Small intestine (tissue), 16 donors: Measurements from ENCODE around the gene POLD4. TPM values are rescaled to one million over a fixed set of nuclear protein-coding genes. Genes with fewer than 3 reads are reported as not detected.
"Not testable (repeated sequence)": the region's sequence is repeated elsewhere in the genome, so short reads cannot be mapped to it uniquely, and the experiment has no call there.

ENCODE experiments used
- DNase-seq, 2 donors: peaks; one replicate each; pipeline versions ENCODE4 v3.0.0 to v3.0.0-alpha.2; 2013
- FAIRE-seq: peaks from 2 replicates; lab custom pipeline; 2012; peaks lifted over from hg19 to GRCh38; lab: Jason Lieb, UNC
- H3K27ac ChIP-seq, 3 donors: one replicate each; pipeline ENCODE4 v1.5.1; 2013; ENCODE audit warnings: low read length in 2 of 3, mild to moderate bottlenecking in 2 of 3, control low read depth in 1 of 3, inconsistent platforms in 1 of 3, low read depth in 1 of 3, moderate library complexity in 1 of 3
- H3K27me3 ChIP-seq, 3 donors: one replicate each; pipeline ENCODE4 v1.6.1; 2013; ENCODE audit warnings: low read length in 3 of 3, inconsistent platforms in 1 of 3; ENCODE audit not compliant: control insufficient read depth in 3 of 3, insufficient read depth in 3 of 3
- H3K36me3 ChIP-seq, 3 donors: one replicate each; pipeline ENCODE4 v1.6.1; 2013; ENCODE audit warnings: low read length in 3 of 3, inconsistent platforms in 1 of 3, low read depth in 1 of 3, mild to moderate bottlenecking in 1 of 3, moderate library complexity in 1 of 3; ENCODE audit not compliant: control insufficient read depth in 3 of 3, insufficient read depth in 2 of 3
- H3K4me1 ChIP-seq, 3 donors: one replicate each; pipeline ENCODE4 v1.6.1; 2013; ENCODE audit warnings: low read length in 2 of 3, inconsistent platforms in 1 of 3, low read depth in 1 of 3, mild to moderate bottlenecking in 1 of 3, moderate library complexity in 1 of 3; ENCODE audit not compliant: control insufficient read depth in 3 of 3, insufficient read depth in 2 of 3
- H3K4me3 ChIP-seq, 3 donors: one replicate each; pipeline ENCODE4 v1.5.1; 2013; ENCODE audit warnings: low read length in 3 of 3, control low read depth in 1 of 3, inconsistent platforms in 1 of 3, low read depth in 1 of 3, mild to moderate bottlenecking in 1 of 3, moderate library complexity in 1 of 3
- H3K9me3 ChIP-seq, 2 donors: one replicate each; pipeline ENCODE4 v1.6.1; 2013; ENCODE audit warnings: low read depth in 1 of 2, low read length in 1 of 2; ENCODE audit not compliant: control insufficient read depth in 2 of 2, insufficient read depth in 1 of 2
- WGBS, 3 donors: extraction: QIAGEN DNeasy Blood & Tissue Kit; methylation state at CpG; one replicate each; pipeline ENCODE4 v1.1.7; 2013; 5-methylcytosine and 5-hydroxymethylcytosine counted together
- long read RNA-seq, 10 donors: transcript quantifications; one replicate each; lab custom pipeline, GENCODE V29; 2026
- polyA plus RNA-seq, 4 donors: library from polyadenylated mRNA; stranded (reverse) in 3 of 4; unstranded in 1 of 4; fragments of 200-250 nt in 3 of 4; fragments of 120-200 nt in 1 of 4; gene quantifications; one replicate each; pipeline versions ENCODE4 v1.2.1 to v1.2.3, GENCODE V29; 2013
- donor health status: healthy with polysubstance abuse.
- donor health status: control.
- donor health status: control.
- donor health status: Bipolar disorder and iron deficiency.
- donor health status: healthy.

POLD4 gene
- 100 to 1,000 TPM; 137 to 492 (median 310) TPM for polyA plus RNA-seq
- long read RNA-seq, donor 1, transcript POLD4-201 (4 exons, 918 nt), result major isoform, 35 of 88 reads
- long read RNA-seq, donor 1, transcript POLD4-205 (4 exons, 1,486 nt), result minor isoform, 29 of 88 reads
- long read RNA-seq, donor 1, transcript POLD4-207 (4 exons, 584 nt), result minor isoform, 8 of 88 reads
- long read RNA-seq, donor 1, transcript POLD4-209 (2 exons, 860 nt), result minor isoform, 10 of 88 reads
- long read RNA-seq, donor 1, partial matches to known transcripts, result 0 of 88 reads
- long read RNA-seq, donor 1, other reads (novel, unspliced or antisense), result 0 of 88 reads
- long read RNA-seq, donor 2, transcript POLD4-201 (4 exons, 918 nt), result major isoform, 10 of 32 reads
- long read RNA-seq, donor 2, transcript POLD4-209 (2 exons, 860 nt), result minor isoform, 7 of 32 reads
- long read RNA-seq, donor 2, transcript POLD4-205 (4 exons, 1,486 nt), result minor isoform, 6 of 32 reads
- long read RNA-seq, donor 2, partial matches to known transcripts, result 5 of 32 reads
- long read RNA-seq, donor 2, other reads (novel, unspliced or antisense), result 0 of 32 reads
- long read RNA-seq, donor 3, transcript POLD4-205 (4 exons, 1,486 nt), result minor isoform, 18 of 53 reads
- long read RNA-seq, donor 3, transcript POLD4-201 (4 exons, 918 nt), result major isoform, 26 of 53 reads
- long read RNA-seq, donor 3, partial matches to known transcripts, result 0 of 53 reads
- long read RNA-seq, donor 3, other reads (novel, unspliced or antisense), result 0 of 53 reads
- long read RNA-seq, donor 4, result 0 reads
- long read RNA-seq, donor 5, transcript POLD4-201 (4 exons, 918 nt), result major isoform, 10 of 28 reads
- long read RNA-seq, donor 5, transcript POLD4-205 (4 exons, 1,486 nt), result minor isoform, 5 of 28 reads
- long read RNA-seq, donor 5, partial matches to known transcripts, result 5 of 28 reads
- long read RNA-seq, donor 5, other reads (novel, unspliced or antisense), result 0 of 28 reads
- long read RNA-seq, donor 6, transcript POLD4-209 (2 exons, 860 nt), result minor isoform, 6 of 59 reads
- long read RNA-seq, donor 6, transcript POLD4-201 (4 exons, 918 nt), result minor isoform, 21 of 59 reads
- long read RNA-seq, donor 6, transcript POLD4-205 (4 exons, 1,486 nt), result major isoform, 26 of 59 reads
- long read RNA-seq, donor 6, partial matches to known transcripts, result 0 of 59 reads
- long read RNA-seq, donor 6, other reads (novel, unspliced or antisense), result 0 of 59 reads
- long read RNA-seq, donor 7, result 0 reads
- long read RNA-seq, donor 8, partial matches to known transcripts, result 0 of 2 reads
- long read RNA-seq, donor 8, other reads (novel, unspliced or antisense), result 0 of 2 reads
- long read RNA-seq, donor 9, transcript POLD4-201 (4 exons, 918 nt), result major isoform, 8 of 15 reads
- long read RNA-seq, donor 9, partial matches to known transcripts, result 0 of 15 reads
- long read RNA-seq, donor 9, other reads (novel, unspliced or antisense), result 0 of 15 reads
- long read RNA-seq, donor 10, transcript POLD4-201 (4 exons, 918 nt), result major isoform, 16 of 36 reads
- long read RNA-seq, donor 10, transcript POLD4-205 (4 exons, 1,486 nt), result minor isoform, 10 of 36 reads
- long read RNA-seq, donor 10, partial matches to known transcripts, result 0 of 36 reads
- long read RNA-seq, donor 10, other reads (novel, unspliced or antisense), result 0 of 36 reads

DNA sequence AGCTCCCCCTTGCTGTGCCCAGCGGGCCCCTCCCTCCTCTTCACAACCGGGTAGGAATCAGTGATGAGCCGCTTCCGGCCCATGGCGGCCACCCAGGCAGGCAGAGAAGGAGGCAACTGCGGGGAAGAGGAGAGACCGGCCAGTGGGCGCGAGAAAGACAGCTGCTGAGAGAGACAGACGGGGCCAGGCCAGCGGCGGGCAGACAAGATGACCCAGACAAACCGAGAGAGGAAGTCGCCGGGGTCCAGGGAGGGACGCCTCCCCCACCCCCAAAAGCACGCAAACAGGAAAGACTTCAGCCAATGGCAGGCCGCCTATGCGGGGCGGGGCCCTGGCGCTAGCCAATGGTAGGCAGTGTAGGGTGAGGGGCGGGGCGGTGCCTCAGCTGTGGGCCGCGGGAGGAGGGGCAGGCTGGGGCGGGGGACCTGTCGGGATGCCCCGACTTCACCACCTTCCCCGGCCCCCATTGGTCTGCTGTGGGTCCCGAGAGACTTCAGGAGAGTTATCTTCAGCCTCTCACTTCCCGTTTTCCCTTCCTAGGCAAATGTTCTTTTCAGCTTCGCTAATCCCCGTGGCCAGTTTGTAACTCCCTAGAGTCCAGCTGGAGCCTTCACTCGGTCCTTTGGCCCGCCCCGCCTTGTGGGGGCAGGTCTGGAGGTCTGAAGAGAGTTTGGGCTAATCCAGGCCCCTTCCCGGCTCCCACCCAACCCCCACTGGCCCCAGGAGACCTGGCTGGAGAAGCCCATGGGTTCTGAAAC lies at the start of gene POLD4:
Gene POLD4, minus strand, starts transcription at position 230 of the 758 bp plus-strand sequence. Its CDS starts 147 bp downstream, at position 83.
- Histone ChIP-seq H3K4me1 (peaks cover 4 to 66% (median 5%) of the 10 kb centered on the region in 3 donors), H3K27ac (peak within 1 kb of the TSS; percentile 99), H3K4me3 (peak within 1 kb of the TSS; percentile 62 to 87 (median 72)), H3K27me3 (no peaks in the 10 kb centered on the region), H3K36me3 (peaks cover 0 to 21% (median 0%) of the 10 kb centered on the region in 3 donors), H3K9me3 (no peaks in the 10 kb centered on the region)
- DNase-seq, result peak; percentile 96 to 98
- WGBS, 3 donors, result 0 to 1% (median 0%) methylated on average over 34 to 37 of the region's 37 CpGs
- FAIRE-seq, result no peak

DNA sequence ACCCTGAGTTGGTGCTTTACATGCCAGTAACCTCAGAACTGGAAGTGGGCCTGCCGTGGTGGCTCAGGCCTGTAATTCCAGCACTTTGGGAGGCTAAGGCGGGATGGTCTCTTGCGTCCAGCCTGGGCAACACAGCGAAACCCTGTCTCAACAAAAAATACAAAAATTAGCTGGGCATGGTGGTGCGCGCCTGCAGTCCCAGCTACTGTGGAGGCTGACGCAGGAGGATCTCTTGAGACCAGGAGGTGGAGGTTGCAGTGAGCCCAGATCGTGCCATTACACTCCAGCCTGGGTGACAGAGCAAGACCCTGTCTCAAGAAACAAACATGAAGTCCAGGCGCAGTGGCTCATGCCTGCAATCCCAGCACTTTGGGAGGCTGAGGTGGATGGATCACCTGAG lies 49.7 kb upstream of the POLD4 start:
- 91 to 94% (median 92%) methylated on average over 9 of the region's 9 CpGs for WGBS, 3 donors
- H3K36me3 ChIP-seq, result peaks cover 4 to 28% (median 12%) of the 10 kb centered on the region in 3 donors
- not testable (repeated sequence) for DNase-seq, H3K27me3 ChIP-seq, H3K4me3 ChIP-seq, FAIRE-seq, H3K9me3 ChIP-seq
- H3K4me1 ChIP-seq, result peaks cover 3 to 32% (median 4%) of the 10 kb centered on the region in 3 donors
- peak overlapping the region in 1 of 3 donors; percentile 98 for H3K27ac ChIP-seq

DNA sequence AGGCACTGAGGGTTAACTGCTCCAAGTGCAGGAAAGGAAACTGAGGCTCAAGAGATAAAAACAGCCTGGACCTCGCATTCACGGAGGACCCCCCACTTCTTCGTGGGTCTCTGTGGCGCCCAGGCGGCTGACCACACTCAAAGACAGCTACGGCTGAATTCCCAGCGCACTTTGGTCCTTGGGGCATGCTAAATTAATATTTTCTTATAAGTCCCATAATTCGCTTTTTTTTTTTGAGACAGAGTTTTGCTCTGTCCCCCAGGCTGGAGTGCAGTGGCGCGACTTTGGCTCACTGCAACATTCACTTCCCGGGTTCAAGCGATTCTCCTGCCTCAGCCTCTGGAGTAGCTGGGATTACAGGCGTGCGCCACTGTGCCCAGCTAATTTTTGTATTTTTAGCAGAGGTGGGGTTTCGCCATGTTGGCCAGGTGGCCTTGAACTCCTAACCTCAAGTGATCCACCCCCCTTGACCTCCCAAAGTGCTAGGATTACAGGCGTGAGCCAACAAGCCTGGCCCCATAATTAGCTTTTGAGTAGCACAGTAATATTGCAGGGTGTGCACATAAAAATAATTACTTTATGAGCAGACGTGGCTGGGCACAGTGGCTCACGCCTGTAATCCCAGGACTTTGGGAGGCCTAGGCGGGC lies 49.0 kb upstream of the POLD4 start:
- not testable (repeated sequence) for H3K27me3 ChIP-seq, FAIRE-seq, H3K9me3 ChIP-seq
- Histone ChIP-seq H3K4me3 (peak overlapping the region in 2 of 3 donors; percentile 32 to 40), H3K27ac (peak overlapping the region; percentile 78 to 98 (median 86)), H3K4me1 (peaks cover 3 to 32% (median 4%) of the 10 kb centered on the region in 3 donors), H3K36me3 (peaks cover 10 to 36% (median 19%) of the 10 kb centered on the region in 3 donors)
- 16 to 42% (median 24%) methylated on average over 19 of the region's 19 CpGs for WGBS, 3 donors
- DNase-seq, result peak in 1 of 2 donors; percentile 47

DNA sequence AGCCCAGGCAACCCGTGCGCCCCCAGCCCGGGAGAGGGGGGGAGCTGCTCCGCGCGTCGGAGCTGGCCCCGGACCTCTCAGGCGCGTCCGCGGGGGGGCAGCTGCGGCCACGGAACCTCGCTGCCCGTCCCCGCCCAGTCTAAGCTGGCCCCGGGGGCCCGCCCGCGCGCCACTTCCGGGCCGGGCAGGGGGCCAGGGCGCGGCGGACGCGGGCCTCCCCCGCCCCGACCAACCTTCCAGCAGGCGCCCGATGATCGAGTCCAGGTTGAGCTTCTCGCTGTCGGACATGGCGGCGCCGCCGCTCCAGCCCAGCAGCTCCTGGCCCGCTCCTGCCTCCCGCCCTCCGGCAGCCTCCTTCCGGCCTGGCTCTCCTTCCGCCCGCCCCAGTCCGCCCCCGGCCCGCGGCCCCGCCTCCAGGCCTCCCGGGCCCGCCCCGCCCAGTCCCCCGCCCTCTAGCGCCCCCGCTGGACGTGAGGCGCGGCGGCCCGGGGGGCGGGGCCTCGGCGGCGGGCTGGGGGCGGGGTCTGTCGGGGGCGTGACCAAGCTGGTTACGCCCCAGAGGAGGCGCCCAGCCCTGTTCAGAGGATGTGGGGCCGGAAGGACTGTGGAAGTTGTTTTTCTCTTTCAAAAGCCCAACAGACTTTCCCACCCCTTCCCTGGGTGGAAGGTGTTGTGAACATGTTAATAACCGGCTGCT lies 48.3 kb upstream of the POLD4 start, which contains the start of gene PPP1CA:
Gene PPP1CA, minus strand, starts transcription at position 364 of the 697 bp plus-strand sequence. Its CDS starts 76 bp downstream, at position 288.
- H3K9me3 ChIP-seq, result no peaks in the 10 kb centered on the region
- H3K27me3 ChIP-seq, result no peaks in the 10 kb centered on the region
- peaks cover 3 to 35% (median 4%) of the 10 kb centered on the region in 3 donors for H3K4me1 ChIP-seq
- H3K27ac ChIP-seq, result peak within 1 kb of the TSS; percentile 78 to 98 (median 92)
- H3K4me3 ChIP-seq, result peak within 1 kb of the TSS; percentile 76 to 97 (median 81)
- 0 to 1% (median 1%) methylated on average over 24 to 73 of the region's 73 CpGs for WGBS, 3 donors
- DNase-seq (peak; percentile 88 to 94), FAIRE-seq (no peak)
- peaks cover 12 to 43% (median 19%) of the 10 kb centered on the region in 3 donors for H3K36me3 ChIP-seq

DNA sequence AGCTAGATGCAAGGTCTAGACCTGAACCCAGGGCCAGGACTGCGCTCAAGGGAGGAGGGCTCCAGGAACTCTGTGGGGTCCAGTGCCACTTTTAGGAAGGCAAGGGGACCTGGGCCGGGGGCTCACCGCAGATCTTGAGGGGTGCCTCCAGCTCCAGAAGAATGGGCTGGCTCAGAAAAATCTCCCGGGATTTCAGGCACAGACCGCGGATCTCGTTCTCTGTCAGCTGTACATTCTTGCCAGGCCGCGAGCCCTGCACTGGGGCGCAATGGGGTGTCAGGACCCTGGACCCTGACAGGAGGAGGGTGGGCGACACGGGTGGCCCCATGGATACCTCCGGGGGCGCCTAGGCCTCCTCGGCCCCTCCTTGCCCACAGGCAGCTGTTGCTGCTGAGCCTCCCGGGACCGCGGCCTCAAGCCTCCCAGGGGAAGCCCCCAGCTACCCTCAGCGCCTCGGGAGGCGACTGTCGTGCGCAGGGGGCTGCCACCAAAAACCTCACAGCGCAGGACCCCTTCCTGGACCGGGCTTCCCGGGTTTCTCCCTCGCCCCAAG lies 47.7 kb upstream of the POLD4 start:
- peak overlapping the region; percentile 76 to 97 (median 81) for H3K4me3 ChIP-seq
- WGBS, 3 donors, result 1 to 3% (median 2%) methylated on average over 13 to 27 of the region's 27 CpGs
- DNase-seq (no peak), FAIRE-seq (no peak)
- H3K4me1 ChIP-seq, result peaks cover 3 to 38% (median 4%) of the 10 kb centered on the region in 3 donors
- peak overlapping the region; percentile 66 to 92 (median 92) for H3K27ac ChIP-seq
- H3K9me3 ChIP-seq, result no peaks in the 10 kb centered on the region
- H3K36me3 ChIP-seq, result peaks cover 12 to 49% (median 19%) of the 10 kb centered on the region in 3 donors
- no peaks in the 10 kb centered on the region for H3K27me3 ChIP-seq

DNA sequence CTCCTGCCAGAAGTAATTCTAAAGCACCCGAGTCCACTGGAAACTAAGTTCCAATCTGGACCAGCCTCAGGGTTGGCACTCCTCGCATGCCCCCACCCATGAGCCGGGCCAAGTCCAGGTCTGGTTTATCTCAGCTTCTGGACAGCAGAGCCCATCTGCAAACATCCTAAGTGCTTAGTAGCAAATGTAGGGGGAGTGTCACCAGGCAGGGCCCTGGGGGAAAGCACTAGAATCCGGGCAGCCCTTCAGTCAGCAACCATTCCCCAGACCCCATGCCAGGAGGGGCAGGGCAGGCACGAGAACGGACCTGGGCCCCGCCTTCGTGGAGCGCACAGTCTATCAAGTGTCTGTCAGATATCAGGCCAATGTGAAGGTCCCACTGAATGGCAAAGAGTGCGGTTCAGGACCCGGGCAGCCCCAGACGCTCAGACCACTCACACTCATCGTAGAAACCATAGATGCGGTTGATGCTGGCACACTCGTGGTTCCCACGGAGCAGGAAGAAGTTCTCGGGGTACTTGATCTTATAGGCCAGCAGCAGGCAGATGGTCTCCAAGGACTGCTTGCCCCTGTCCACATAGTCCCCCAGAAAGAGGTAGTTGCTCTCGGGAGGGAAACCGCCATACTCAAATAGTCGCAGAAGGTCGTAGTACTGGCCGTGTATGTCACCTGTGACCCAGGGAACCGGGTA lies 47.0 kb upstream of the POLD4 start:
- FAIRE-seq, result no peak
- peaks cover 3 to 35% (median 4%) of the 10 kb centered on the region in 3 donors for H3K4me1 ChIP-seq
- no peaks in the 10 kb centered on the region for H3K27me3 ChIP-seq
- peak overlapping the region; percentile 66 to 92 (median 92) for H3K27ac ChIP-seq
- DNase-seq, result peak; percentile 40 to 72
- 10 to 28% (median 12%) methylated on average over 23 of the region's 23 CpGs for WGBS, 3 donors
- H3K36me3 ChIP-seq, result peaks cover 12 to 55% (median 19%) of the 10 kb centered on the region in 3 donors
- no peaks in the 10 kb centered on the region for H3K9me3 ChIP-seq
- H3K4me3 ChIP-seq, result peak overlapping the region; percentile 76 to 97 (median 81)
